Hepatocyte (in vitro differentiated cells): Measurements from ENCODE around the gene BICD1. TPM values are rescaled to one million over a fixed set of nuclear protein-coding genes. Genes with fewer than 3 reads are reported as not detected.

Source experiments
- DNase-seq: peaks from one replicate; pipeline ENCODE4 v3.0.0-alpha.2; 2016; ENCODE audit warnings: low spot score
- H2AFZ ChIP-seq: fragments of 200-600 bp; sonication (generic); 2 replicates; pipeline ENCODE4 v1.6.0; 2016; ENCODE audit warnings: antibody characterized with exemption, mild to moderate bottlenecking
- H3K27ac ChIP-seq: fragments of 200-600 bp; sonication (generic); 2 replicates; pipeline ENCODE4 v1.5.1; 2016; ENCODE audit warnings: mild to moderate bottlenecking
- H3K27me3 ChIP-seq: fragments of 200-600 bp; sonication (generic); 2 replicates; pipeline ENCODE4 v1.6.1; 2016
- H3K36me3 ChIP-seq: fragments of 200-600 bp; sonication (generic); replicated peaks from 2 replicates; pipeline ENCODE4 v1.5.1; 2016; ENCODE audit warnings: low read depth; ENCODE audit not compliant: insufficient read depth
- H3K4me1 ChIP-seq: fragments of 200-600 bp; sonication (generic); 2 replicates; pipeline ENCODE4 v1.5.1; 2016; ENCODE audit warnings: mild to moderate bottlenecking, moderate library complexity; ENCODE audit not compliant: insufficient read depth
- H3K4me2 ChIP-seq: fragments of 200-600 bp; sonication (generic); 2 replicates; pipeline ENCODE4 v1.6.0; 2016
- H3K4me3 ChIP-seq: fragments of 200-600 bp; sonication (generic); 2 replicates; pipeline ENCODE4 v1.5.1; 2016; ENCODE audit warnings: mild to moderate bottlenecking
- H3K79me2 ChIP-seq: fragments of 200-600 bp; sonication (generic); 2 replicates; pipeline ENCODE4 v1.6.0; 2017; ENCODE audit warnings: mild to moderate bottlenecking
- H3K9me2 ChIP-seq: fragments of 200-600 bp; sonication (generic); replicated peaks from 2 replicates; pipeline ENCODE4 v1.6.0; 2017; ENCODE audit warnings: mild to moderate bottlenecking; ENCODE audit not compliant: insufficient read depth
- H3K9me3 ChIP-seq: fragments of 200-600 bp; sonication (generic); 2 replicates; pipeline ENCODE4 v1.5.1; 2016; ENCODE audit warnings: low read depth, mild to moderate bottlenecking
- H4K20me1 ChIP-seq: fragments of 200-600 bp; sonication (generic); 2 replicates; pipeline ENCODE4 v1.6.0; 2016; ENCODE audit warnings: mild to moderate bottlenecking; ENCODE audit not compliant: insufficient read depth, poor library complexity, severe bottlenecking
- CTCF ChIP-seq: fragments of 200-600 bp; sonication (generic); IDR thresholded peaks from 2 replicates; pipeline ENCODE4 v1.5.1; 2016; ENCODE audit warnings: antibody characterized with exemption, mild to moderate bottlenecking; ENCODE audit not compliant: poor library complexity
- EZH2 ChIP-seq: fragments of 200-600 bp; sonication (generic); IDR thresholded peaks from 2 replicates; pipeline ENCODE4 v1.6.1; 2016; ENCODE audit warnings: antibody characterized with exemption, mild to moderate bottlenecking, borderline replicate concordance
- EZH2phosphoT487 ChIP-seq: fragments of 200-600 bp; sonication (generic); IDR thresholded peaks from one replicate; pipeline ENCODE4 v1.6.1; 2018; ENCODE audit warnings: antibody characterized with exemption, mild to moderate bottlenecking, low read depth, moderate library complexity; ENCODE audit not compliant: unreplicated experiment, severe bottlenecking
- WGBS: methylation state at CpG from one replicate; pipeline ENCODE4 v1.1.6; 2016; ENCODE audit warnings: low lambda C conversion rate; ENCODE audit errors: missing lambda C conversion rate; 5-methylcytosine and 5-hydroxymethylcytosine counted together
- polyA plus RNA-seq: library from polyadenylated mRNA; unstranded; fragments of >200 nt; fragmentation: Nextera tagmentation; extraction: Ambion mirVana; gene quantifications from 2 replicates; pipeline ENCODE4 v1.2.1, GENCODE V29; 2016
- total RNA-seq: library from RNA; depleted of rRNA; stranded (reverse); fragments of >200 nt; gene quantifications from 2 replicates; pipeline ENCODE4 v1.2.3, GENCODE V29; 2014

BICD1 gene
- total and polyA plus RNA-seq, 2 experiments from 2014 or later = 19.7 to 23.6 TPM

GRCh38 chr12:32146074-32146873, 39.6 kb downstream of the BICD1 start:
- no peak overlapping the region for H2AFZ ChIP-seq
- WGBS = 97% methylated on average over 4 of the region's 5 CpGs
- no peak overlapping the region for H3K4me3 ChIP-seq
- H4K20me1 ChIP-seq = no peaks in the 10 kb centered on the region
- TF ChIP-seq EZH2phosphoT487 = no peak
- no peak for TF ChIP-seq EZH2
- TF ChIP-seq CTCF = no peak
- no peaks in the 10 kb centered on the region for H3K9me2 ChIP-seq
- H3K4me1 ChIP-seq = no peaks in the 10 kb centered on the region
- H3K4me2 ChIP-seq = no peak overlapping the region
- no peaks in the 10 kb centered on the region for H3K27me3 ChIP-seq
- H3K9me3 ChIP-seq = no peaks in the 10 kb centered on the region
- no peak for DNase-seq
- peaks cover 58% of the 10 kb centered on the region for H3K79me2 ChIP-seq
- no peaks in the 10 kb centered on the region for H3K36me3 ChIP-seq
- H3K27ac ChIP-seq = no peak overlapping the region

- Histone ChIP-seq H3K9me3 (no peaks in the 10 kb centered on the region), H3K4me1 (no peaks in the 10 kb centered on the region), H3K9me2 (no peaks in the 10 kb centered on the region), H4K20me1 (no peaks in the 10 kb centered on the region), H2AFZ (no peak overlapping the region), H3K4me2 (no peak overlapping the region), H3K27ac (no peak overlapping the region), H3K27me3 (no peaks in the 10 kb centered on the region), H3K36me3 (no peaks in the 10 kb centered on the region), H3K4me3 (no peak overlapping the region), H3K79me2 (peaks cover 41% of the 10 kb centered on the region)
- 93% methylated on average over 4 of the region's 4 CpGs for WGBS
- TF ChIP-seq EZH2phosphoT487 = no peak
- no peak for TF ChIP-seq CTCF
- TF ChIP-seq EZH2 = no peak
- no peak for DNase-seq
Measured at GRCh38 chr12:32148372-32148771, 41.7 kb downstream of the BICD1 start.

- Histone ChIP-seq H3K9me3 (no peaks in the 10 kb centered on the region), H3K4me1 (no peaks in the 10 kb centered on the region), H3K4me3 (no peak overlapping the region), H3K4me2 (no peak overlapping the region), H3K27me3 (no peaks in the 10 kb centered on the region), H3K36me3 (no peaks in the 10 kb centered on the region), H3K27ac (no peak overlapping the region), H3K79me2 (peaks cover 31% of the 10 kb centered on the region), H4K20me1 (no peaks in the 10 kb centered on the region), H2AFZ (no peak overlapping the region), H3K9me2 (no peaks in the 10 kb centered on the region)
- DNase-seq = no peak
- no peak for TF ChIP-seq CTCF
- no peak for TF ChIP-seq EZH2phosphoT487
- no peak for TF ChIP-seq EZH2
Measured at GRCh38 chr12:32149489-32149888, 42.8 kb downstream of the BICD1 start.
